ENCODE results near the gene CNNM4.

DNA sequence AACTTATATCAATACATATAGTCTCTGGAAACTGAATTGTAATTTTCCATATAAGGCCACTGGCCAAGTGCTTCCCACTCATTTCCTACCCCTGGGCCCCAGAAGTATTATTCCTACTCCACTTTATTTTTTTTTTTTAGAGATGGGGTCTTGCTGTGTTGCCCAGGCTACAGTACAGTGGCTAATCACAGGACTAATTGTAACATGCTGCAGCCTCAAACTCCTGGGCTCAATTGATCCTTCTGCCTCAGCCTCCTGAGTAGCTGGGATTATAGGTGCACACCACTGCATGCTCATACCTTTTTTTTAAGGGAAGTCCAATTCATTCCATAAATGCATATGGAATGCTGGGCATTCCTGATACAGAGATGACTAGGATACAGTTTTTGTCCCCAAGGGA is 6.4 kb upstream of the CNNM4 start:
- no peak for TF ChIP-seq POLR2A (IDR thresholded peaks at IDR 0.05)
- TF ChIP-seq, protein P1, sequence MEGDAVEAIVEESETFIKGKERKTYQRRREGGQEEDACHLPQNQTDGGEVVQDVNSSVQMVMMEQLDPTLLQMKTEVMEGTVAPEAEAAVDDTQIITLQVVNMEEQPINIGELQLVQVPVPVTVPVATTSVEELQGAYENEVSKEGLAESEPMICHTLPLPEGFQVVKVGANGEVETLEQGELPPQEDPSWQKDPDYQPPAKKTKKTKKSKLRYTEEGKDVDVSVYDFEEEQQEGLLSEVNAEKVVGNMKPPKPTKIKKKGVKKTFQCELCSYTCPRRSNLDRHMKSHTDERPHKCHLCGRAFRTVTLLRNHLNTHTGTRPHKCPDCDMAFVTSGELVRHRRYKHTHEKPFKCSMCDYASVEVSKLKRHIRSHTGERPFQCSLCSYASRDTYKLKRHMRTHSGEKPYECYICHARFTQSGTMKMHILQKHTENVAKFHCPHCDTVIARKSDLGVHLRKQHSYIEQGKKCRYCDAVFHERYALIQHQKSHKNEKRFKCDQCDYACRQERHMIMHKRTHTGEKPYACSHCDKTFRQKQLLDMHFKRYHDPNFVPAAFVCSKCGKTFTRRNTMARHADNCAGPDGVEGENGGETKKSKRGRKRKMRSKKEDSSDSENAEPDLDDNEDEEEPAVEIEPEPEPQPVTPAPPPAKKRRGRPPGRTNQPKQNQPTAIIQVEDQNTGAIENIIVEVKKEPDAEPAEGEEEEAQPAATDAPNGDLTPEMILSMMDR (IDR thresholded peaks at IDR 0.05) = no peak
